GM12872 (cell line): ENCODE data around the gene SPON1.

Experiments used
- CTCF ChIP-seq: IDR thresholded peaks from 3 replicates; pipeline ENCODE4 v1.5.1; 2011; ENCODE audit warnings: low read depth, mild to moderate bottlenecking, low read length, moderate library complexity; ENCODE audit not compliant: insufficient read depth

SPON1 gene

GRCh38 chr11:13924801-13925327, 37.7 kb upstream of the SPON1 start:
- no peak for TF ChIP-seq CTCF

- no peak for TF ChIP-seq CTCF
Measured at GRCh38 chr11:13926981-13927380, 35.5 kb upstream of the SPON1 start.

DNA sequence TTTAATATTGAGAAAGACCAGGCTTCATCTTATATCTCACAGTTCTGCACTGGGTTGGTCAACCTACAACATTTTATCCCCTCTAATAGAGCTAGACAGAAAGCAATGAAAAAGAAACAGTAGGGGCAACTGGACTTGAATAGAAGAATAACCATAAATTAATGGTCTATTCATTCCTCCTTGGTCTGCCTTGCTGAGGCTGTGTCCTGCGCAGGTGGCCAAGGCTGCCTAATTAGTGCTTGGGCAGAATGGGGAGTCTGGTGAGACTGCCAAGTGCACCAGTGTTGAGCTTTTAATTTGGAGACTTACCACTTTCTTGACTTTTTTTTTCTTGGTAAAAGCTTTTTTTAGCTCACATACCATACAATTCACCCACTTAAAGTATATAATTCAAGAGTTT, 35.0 kb upstream of the SPON1 start:
- TF ChIP-seq CTCF, result no peak

DNA sequence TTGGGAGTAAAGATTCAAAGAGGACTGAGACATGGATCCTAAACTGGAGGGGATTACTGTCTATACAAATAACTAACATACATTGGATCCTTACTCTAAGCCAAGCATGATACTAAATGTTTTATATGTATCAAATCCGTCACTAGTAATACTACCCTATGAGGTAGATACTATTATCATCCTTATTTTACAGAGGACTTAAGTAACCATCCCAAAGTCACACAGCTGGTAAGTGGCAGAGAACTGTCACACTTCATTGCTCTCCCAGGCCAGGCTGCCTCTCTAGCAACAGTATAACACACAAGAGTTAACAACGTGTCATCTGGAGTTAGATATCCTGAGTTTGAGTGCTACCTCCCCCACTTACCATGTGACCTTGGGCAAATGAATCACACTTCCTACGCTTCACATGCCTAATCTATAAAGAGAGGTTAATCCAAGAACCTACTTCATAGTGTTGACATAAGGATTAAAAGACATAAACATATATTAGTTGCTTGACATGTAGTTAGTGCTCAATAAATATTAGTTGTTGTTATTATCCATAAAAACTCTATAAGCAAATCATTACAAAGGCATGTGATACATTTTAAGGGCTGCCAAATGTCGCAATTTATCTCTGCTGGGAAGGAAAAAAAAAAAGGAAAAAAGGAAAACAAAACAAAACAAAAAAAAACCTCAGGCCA, 33.8 kb upstream of the SPON1 start:
- TF ChIP-seq CTCF, result no peak

GRCh38 chr11:13929395-13929891, 33.1 kb upstream of the SPON1 start:
- no peak for TF ChIP-seq CTCF

GRCh38 chr11:13931356-13931755, 31.2 kb upstream of the SPON1 start:
- TF ChIP-seq CTCF, result no peak

DNA sequence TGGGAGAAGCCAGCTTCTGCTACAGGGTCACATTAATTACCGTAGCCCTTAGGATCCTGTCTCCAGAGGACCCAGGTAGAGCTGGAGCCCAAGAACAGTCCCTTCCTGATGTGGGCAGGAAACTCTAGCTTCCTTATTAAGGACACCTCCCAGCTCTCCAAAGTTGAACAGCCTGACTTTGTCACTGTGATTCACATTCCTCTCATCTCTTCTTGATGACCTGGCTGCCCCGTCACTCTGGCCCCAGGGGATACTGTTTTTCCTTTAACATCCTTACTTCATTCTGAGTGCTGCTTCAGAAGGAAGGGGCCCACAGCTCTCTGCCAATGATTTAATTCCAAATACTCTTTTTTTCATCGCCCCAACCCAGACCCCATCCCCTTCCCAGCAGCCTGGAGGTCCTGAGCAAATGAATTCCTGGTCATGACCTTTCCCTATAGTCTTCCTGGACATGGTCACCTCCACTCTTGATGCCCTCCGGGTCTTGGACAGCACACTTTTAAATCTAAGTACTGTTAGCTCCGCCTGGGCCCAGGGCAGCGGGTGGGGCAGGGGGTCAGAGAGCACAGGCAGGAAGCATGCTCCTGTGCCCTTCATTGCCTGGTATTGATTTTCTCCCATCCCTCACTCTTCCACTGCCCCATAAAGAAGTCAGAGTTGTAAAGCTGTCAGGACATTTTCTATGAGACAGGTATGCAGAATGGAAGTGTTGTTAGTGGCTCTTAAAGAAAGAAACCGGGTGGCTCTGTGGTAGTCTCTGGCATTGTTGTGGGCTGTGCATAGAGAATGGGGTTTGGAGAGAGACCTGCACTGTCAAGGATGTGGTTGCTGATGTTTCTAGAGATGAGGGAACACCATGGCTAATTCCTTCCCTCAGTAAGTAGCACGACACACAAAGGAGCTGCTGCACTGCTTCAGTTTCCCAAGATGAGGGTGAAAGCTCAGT, 22.3 kb upstream of the SPON1 start:
- TF ChIP-seq CTCF, result no peak
